OCI-M2 (cell line): ENCODE results near the gene DDC.
A peak's percentile ranks its signal among the peaks of the same experiment; 100 is the strongest.

Source experiments
- DNase-seq: peaks from one replicate; lab custom pipeline; 2025; ENCODE audit not compliant: unreplicated experiment; lab: John Stamatoyannopoulos, UW

DDC gene

GRCh38 chr7:50491943-50492342 lies 73.3 kb downstream of the DDC start:
- DNase-seq: no peak

DNA sequence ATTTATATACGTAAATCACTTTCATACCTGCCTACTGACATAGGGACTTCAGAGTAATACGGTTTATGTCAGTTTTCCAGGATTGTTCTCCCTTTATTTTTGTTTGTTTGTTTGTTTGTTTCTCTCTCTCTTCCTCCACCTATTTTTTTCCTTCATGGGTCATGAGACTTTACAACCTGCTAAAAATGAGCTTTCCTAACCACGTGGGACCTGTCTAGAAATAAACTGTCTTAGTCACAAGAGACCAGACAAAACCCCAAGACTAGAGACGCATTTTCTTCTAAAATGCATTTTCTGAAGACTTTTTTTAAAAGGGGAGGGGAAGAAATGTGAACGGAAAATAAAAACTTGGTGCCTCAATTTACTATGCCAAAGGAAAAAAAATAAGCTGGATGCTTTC lies 74.0 kb downstream of the DDC start:
- no peak for DNase-seq

DNA sequence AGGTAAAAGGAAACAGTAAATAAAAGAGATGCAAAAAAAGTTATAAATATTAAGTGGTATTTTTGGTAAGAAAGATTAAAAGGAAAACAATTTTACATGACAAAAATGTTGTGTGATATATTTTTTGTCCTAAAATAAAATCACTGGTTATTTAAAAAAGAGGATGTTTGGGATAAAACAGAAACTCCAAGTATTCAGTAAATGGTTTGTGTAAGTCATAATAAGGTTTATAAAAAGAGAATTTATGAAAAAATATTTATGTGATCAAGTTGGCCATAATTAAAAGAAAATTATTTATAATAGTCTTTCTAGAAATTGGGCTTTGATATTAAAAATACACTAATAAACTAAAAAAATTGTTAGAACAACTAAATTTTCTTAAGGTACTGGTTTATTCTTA lies 76.8 kb downstream of the DDC start:
- DNase-seq: no peak

- DNase-seq: no peak
These were observed 78.7 kb downstream of the DDC start for GRCh38 chr7:50486512-50486911.

GRCh38 chr7:50481867-50482266 lies 83.3 kb downstream of the DDC start:
- no peak for DNase-seq

- DNase-seq: no peak
These were observed 84.4 kb downstream of the DDC start for GRCh38 chr7:50480797-50481196.

- no peak for DNase-seq
These were observed 85.3 kb downstream of the DDC start for GRCh38 chr7:50479743-50480517.

GRCh38 chr7:50477640-50478039 lies 87.6 kb downstream of the DDC start:
- DNase-seq: no peak

DNA sequence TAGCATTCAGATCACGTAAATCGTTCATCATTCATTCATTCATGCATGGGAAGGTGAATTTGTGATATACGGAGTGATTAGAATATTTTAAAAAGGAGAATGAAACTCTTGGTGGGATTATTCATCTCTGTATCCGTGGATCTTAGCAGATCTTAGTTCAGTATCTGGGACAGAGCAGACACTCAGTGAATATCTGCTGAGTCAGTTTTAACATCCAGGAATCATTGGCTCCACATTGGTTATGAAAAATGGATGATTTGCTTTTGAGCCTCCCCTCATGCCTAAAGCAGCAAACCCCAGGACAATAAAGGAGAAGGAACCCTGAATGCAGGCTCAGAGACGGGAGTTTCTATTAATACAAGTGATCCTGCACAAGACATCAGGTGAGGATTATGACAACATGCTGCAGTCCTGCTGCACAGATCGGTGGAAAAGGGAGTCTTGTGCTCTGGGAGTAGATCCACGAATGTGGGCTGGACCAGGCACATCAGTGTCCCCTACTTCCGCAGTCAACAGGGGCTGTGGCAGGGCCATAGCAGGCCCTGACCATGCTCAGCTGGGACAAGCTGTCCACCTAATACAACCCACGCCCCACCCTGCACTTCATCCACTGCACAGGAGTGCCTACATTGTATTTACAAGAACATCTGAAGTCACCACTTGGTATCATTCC lies 88.1 kb downstream of the DDC start:
- DNase-seq: no peak

GRCh38 chr7:50475340-50475739 lies 89.9 kb downstream of the DDC start:
- no peak for DNase-seq

DNA sequence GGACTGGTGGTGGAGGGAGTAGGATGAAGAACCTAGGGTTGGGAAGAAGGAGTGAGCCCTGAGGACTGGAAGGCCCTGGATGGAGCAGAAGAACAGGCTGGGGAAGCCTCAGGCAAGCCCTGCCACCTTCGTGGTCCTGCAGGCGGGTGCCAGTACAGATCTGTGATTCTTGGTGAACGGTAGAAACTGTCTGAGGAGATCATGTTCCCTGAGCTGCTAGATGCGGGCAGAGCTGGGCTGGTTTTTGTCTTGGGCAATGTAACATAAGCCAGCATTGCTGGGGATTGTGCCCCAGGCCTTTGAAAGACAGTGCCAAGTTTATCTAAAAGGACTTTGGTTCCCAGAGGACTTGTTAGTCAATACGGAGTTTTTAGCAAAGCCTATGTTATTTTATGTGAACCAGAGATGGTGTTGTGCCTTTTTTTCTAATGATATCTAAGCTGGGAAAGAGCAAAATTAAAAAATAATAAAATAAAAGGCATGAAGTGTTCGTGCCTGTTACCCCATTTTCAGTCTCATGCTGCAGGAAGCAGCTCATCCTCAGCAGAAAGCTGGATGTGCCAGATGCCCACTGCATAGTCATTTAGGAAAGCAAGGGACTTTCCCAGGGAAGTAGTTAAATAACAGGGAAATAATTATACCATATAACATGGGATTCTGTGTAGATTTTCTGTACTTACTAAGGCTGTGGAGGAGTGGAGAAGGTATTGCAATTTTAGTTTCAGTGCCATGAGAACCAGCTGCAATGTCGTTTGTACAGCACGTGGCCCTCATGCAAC lies 90.6 kb downstream of the DDC start:
- DNase-seq: no peak

DNA sequence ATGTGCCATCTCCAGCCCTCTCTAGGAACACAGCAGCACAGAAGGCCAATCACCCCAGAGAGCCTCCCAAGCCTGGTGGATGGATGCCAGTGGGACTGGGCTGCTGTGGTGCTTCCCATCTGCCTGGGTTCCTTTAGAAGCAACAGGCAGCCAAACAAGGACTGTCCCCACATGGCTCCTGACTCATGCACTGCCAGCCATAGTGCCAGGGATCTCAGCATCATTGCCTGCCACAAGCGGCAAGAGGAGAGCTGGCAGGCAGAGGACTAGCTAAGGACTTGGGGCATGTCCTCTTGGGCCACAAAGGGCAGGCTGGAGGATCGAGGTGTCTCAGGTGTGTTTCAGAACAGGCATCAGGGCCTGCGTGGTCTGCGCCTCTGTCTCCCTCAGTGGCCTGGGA lies 91.7 kb downstream of the DDC start:
- no peak for DNase-seq

- DNase-seq: no peak
These were observed 92.8 kb downstream of the DDC start for GRCh38 chr7:50472427-50472826.

- DNase-seq: no peak
These were observed 93.2 kb downstream of the DDC start for GRCh38 chr7:50471970-50472369.

GRCh38 chr7:50470250-50471163 lies 94.7 kb downstream of the DDC start:
- no peak for DNase-seq

DNA sequence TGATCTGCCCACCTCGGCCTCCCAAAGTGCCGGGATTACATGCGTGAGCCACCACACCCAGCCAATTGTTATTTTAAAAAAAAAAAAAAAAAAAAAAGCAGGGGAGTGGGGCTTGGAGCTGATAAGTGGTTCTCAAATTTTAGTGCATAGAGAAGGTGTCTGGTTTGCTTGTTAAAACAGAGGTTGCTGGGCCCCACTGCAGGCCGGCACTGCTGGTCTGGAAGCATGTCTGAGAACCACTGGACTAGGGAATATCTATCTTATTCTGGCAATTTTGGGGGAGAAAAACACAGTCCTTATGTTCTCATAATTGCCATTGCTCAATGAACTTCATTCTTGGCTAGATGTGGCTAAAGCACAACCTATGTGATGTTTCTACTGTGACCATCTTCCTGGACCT lies 96.0 kb downstream of the DDC start:
- no peak for DNase-seq

- peak; percentile 23 for DNase-seq
These were observed 97.2 kb downstream of the DDC start for GRCh38 chr7:50467817-50468610.

DNA sequence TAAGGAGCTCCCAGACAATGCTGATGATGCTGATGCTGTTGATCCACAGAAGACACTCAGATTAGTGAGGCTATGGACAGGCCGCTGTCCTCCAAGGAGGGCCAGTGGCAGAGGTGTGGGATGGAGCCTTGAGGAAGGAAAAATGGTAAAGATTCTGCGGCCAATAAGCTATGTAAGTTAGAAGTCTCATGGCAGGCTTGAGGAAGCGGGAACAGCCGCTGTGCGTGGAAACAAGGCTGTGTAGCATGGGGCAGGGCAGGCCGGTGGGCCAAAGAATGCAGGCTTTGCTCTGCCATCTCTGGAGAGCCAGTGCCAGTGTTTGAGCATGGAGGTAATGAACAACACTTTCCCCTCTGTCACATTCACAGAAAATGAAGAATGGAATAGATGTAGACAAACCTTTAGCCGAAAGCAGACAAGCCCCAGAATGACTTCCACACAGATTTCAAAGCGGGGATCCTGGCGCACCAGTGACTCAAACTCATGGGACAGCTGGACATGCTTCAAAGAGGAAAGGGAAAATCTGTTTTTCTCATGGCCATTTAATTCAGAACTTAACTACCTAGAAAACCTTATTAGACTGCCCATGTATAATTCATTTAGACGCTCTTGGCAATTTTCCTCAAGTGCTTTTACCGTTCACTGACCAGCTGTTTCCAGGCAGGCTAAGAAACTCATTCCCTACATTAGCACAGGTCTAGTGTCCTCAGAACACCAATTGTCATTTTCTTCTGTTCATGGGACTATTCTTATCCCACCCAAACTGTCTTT lies 98.2 kb downstream of the DDC start:
- no peak for DNase-seq

- DNase-seq: no peak
These were observed 102.2 kb downstream of the DDC start for GRCh38 chr7:50463035-50463434.
